ENCODE measurements around the gene SGF29. TPM values are rescaled to one million over a fixed set of nuclear protein-coding genes. Genes with fewer than 3 reads are reported as not detected.
A peak's percentile ranks its signal among the peaks of the same experiment; 100 is the strongest.

Gene SGF29
- total and polyA plus RNA-seq, 9 of the 15 experiments (the other 6 are each of a cell fraction or from before 2014, with no cell fraction given) = 2.6 to 36.1 (median 21.2) TPM

- BruUV-seq (replicated peaks) = no TSS peak
- Histone ChIP-seq H3K4me1 (replicated peaks in 1 of 2; ENCODE audit: control insufficient read depth in 2 of 2, insufficient read depth in 2 of 2, low read length in 2 of 2) (peaks cover 4 to 17% of the 10 kb centered on the region in 2 experiments), H3K36me3 (ENCODE audit: control insufficient read depth, insufficient read depth, low read length) (peaks cover 26% of the 10 kb centered on the region; the same call in 2 of the 3 replicates), H3K79me2 (ENCODE audit: control insufficient read depth, insufficient read depth, low read length) (no peaks in the 10 kb centered on the region), H3K9me3 (replicated peaks; ENCODE audit: control insufficient read depth, insufficient read depth, low read depth, low read length) (no peaks in the 10 kb centered on the region), H3K27ac (ENCODE audit: extremely low read depth, low read depth, low read length) (no peak overlapping the region), H3K9ac (ENCODE audit: insufficient read depth in 1 of 2, low read depth in 2 of 2, low read length in 2 of 2) (no peak overlapping the region), H3K4me2 (ENCODE audit: insufficient read depth, low read length) (no peak overlapping the region), H3K4me3 (no peak overlapping the region), H3K9me1 (ENCODE audit: control insufficient read depth, insufficient read depth, low read length) (no peaks in the 10 kb centered on the region), H4K20me1 (replicated peaks; ENCODE audit: control insufficient read depth, insufficient read depth, low read length) (no peaks in the 10 kb centered on the region), H2AFZ (ENCODE audit: low read depth, low read length) (no peak overlapping the region), H3K27me3 (ENCODE audit: control insufficient read depth in 2 of 2, insufficient read depth in 2 of 2, low read length in 2 of 2) (no peaks in the 10 kb centered on the region)
- no peak for ATAC-seq
- FAIRE-seq = no peak
- peak; percentile 20 for TF ChIP-seq POLR2B (IDR thresholded peaks at IDR 0.05; ENCODE audit: low read depth, partially characterized antibody)
- no peak for TF ChIP-seq ZBTB43 (CRISPR knock-in tag; IDR thresholded peaks at IDR 0.05)
- 75% methylated on average over 5 of the region's 5 CpGs for WGBS (ENCODE audit: insufficient coverage, low coverage, missing lambda C conversion rate)
- POLR2A ChIA-PET = interaction anchor here (0.6 to 1.1 kb wide), 3 partner anchors 10 to 38 kb away, joined by 3 read pairs; no protein-coding TSS in a partner anchor
- CTCF ChIA-PET (ENCODE audit: low intra/inter-chr PET ratio) = no interaction called here
- intact Hi-C loops (cut with micrococcal nuclease) = no loop called here
- in situ Hi-C loops (cut with MboI) = no loop called here
- no peak for DNase-seq (ENCODE audit: extremely low read depth in 1 of 4, low spot score in 3 of 4)
Observed at GRCh38 chr16:28592511-28592910, 38.8 kb downstream of the SGF29 start.

- no peak overlapping the region for H3K4me3 ChIP-seq
- BruUV-seq (replicated peaks) = no TSS peak
- H3K9me3 ChIP-seq (replicated peaks; ENCODE audit: control insufficient read depth, insufficient read depth, low read depth, low read length) = no peaks in the 10 kb centered on the region
- ATAC-seq = no peak
- peaks cover 25% of the 10 kb centered on the region; the same call in 2 of the 3 replicates for H3K36me3 ChIP-seq (ENCODE audit: control insufficient read depth, insufficient read depth, low read length)
- FAIRE-seq = no peak
- H4K20me1 ChIP-seq (replicated peaks; ENCODE audit: control insufficient read depth, insufficient read depth, low read length) = no peaks in the 10 kb centered on the region
- no peaks in the 10 kb centered on the region for H3K79me2 ChIP-seq (ENCODE audit: control insufficient read depth, insufficient read depth, low read length)
- CTCF ChIA-PET (ENCODE audit: low intra/inter-chr PET ratio) = no interaction called here
- in situ Hi-C loops (cut with MboI) (no loop called here), intact Hi-C loops (cut with micrococcal nuclease) (no loop called here)
- POLR2A ChIA-PET = interaction anchor here (1.0 to 1.1 kb wide), 2 partner anchors 10 to 39 kb away, joined by 3 read pairs; no protein-coding TSS in a partner anchor
- peaks cover 9 to 22% of the 10 kb centered on the region in 2 experiments for H3K4me1 ChIP-seq (replicated peaks in 1 of 2; ENCODE audit: control insufficient read depth in 2 of 2, insufficient read depth in 2 of 2, low read length in 2 of 2)
- H3K9me1 ChIP-seq (ENCODE audit: control insufficient read depth, insufficient read depth, low read length) = peaks cover 4% of the 10 kb centered on the region
- no peak overlapping the region for H3K27ac ChIP-seq (ENCODE audit: extremely low read depth, low read depth, low read length)
- no peaks in the 10 kb centered on the region for H3K27me3 ChIP-seq (ENCODE audit: control insufficient read depth in 2 of 2, insufficient read depth in 2 of 2, low read length in 2 of 2)
- no peak overlapping the region for H3K4me2 ChIP-seq (ENCODE audit: insufficient read depth, low read length)
- H2AFZ ChIP-seq (ENCODE audit: low read depth, low read length) = no peak overlapping the region
- no peak overlapping the region for H3K9ac ChIP-seq (ENCODE audit: insufficient read depth in 1 of 2, low read depth in 2 of 2, low read length in 2 of 2)
- DNase-seq (ENCODE audit: extremely low read depth in 1 of 4, low spot score in 3 of 4) = no peak
- 78% methylated on average over 13 of the region's 13 CpGs for WGBS (ENCODE audit: insufficient coverage, low coverage, missing lambda C conversion rate)
- TF ChIP-seq ZSCAN29 (IDR thresholded peaks at IDR 0.05) = no peak
- TF ChIP-seq POLR2AphosphoS2 (IDR thresholded peaks at IDR 0.05; ENCODE audit: low read length) = 0 out of 2 replicates have a peak, but pooled peaks have one; percentile 48
- TF ChIP-seq ATF3 (IDR thresholded peaks at IDR 0.05) = no peak
- no peak for TF ChIP-seq ATF3 (CRISPR knock-in tag; conservative IDR thresholded peaks at IDR 0.05)
- no peak for TF ChIP-seq FOXA3 (CRISPR knock-in tag; conservative IDR thresholded peaks at IDR 0.05 in 1 of 2, IDR thresholded peaks at IDR 0.05 in 1 of 2)
- no peak for TF ChIP-seq RBM34 (IDR thresholded peaks at IDR 0.05; ENCODE audit: borderline replicate concordance, insufficient read depth, low read length)
- TF ChIP-seq ZNF311 (CRISPR knock-in tag; IDR thresholded peaks at IDR 0.05) = no peak
- no peak for TF ChIP-seq BMI1 (IDR thresholded peaks at IDR 0.05; ENCODE audit: low read length)
- TF ChIP-seq FOS (IDR thresholded peaks at IDR 0.05; ENCODE audit: extremely low read depth, insufficient read length) = no peak
- TF ChIP-seq ZNF121 (CRISPR knock-in tag; conservative IDR thresholded peaks at IDR 0.05) = no peak
Observed at GRCh38 chr16:28592979-28593553, 39.3 kb downstream of the SGF29 start.
